ENCODE results near the gene MANSC4. TPM values are rescaled to one million over a fixed set of nuclear protein-coding genes. Genes with fewer than 3 reads are reported as not detected.

Gene MANSC4
- total RNA-seq, 1 donor from 2014 or later = not detected

GRCh38 chr12:27822076-27822712, 42.2 kb upstream of the MANSC4 start:
- H3K27ac ChIP-seq = no peak overlapping the region
- H3K4me3 ChIP-seq = no peak overlapping the region
- H3K4me1 ChIP-seq = no peaks in the 10 kb centered on the region
- H3K9me3 ChIP-seq = no peaks in the 10 kb centered on the region
- H3K27me3 ChIP-seq = no peaks in the 10 kb centered on the region
- TF ChIP-seq POLR2AphosphoS5 (IDR thresholded peaks at IDR 0.05; ENCODE audit: insufficient read depth in 1 of 2, low read depth in 1 of 2) (no peak), POLR2A (IDR thresholded peaks at IDR 0.05) (no peak), CTCF (IDR thresholded peaks at IDR 0.05) (no peak)
- H3K36me3 ChIP-seq = no peaks in the 10 kb centered on the region
- intact Hi-C loops (cut with DNase I) = loop anchor here (10.0 kb wide), 1 partner anchor 87 kb away; no protein-coding TSS in a partner anchor
- DNase-seq (ENCODE audit: extremely low spot score in 2 of 2) = no peak

DNA sequence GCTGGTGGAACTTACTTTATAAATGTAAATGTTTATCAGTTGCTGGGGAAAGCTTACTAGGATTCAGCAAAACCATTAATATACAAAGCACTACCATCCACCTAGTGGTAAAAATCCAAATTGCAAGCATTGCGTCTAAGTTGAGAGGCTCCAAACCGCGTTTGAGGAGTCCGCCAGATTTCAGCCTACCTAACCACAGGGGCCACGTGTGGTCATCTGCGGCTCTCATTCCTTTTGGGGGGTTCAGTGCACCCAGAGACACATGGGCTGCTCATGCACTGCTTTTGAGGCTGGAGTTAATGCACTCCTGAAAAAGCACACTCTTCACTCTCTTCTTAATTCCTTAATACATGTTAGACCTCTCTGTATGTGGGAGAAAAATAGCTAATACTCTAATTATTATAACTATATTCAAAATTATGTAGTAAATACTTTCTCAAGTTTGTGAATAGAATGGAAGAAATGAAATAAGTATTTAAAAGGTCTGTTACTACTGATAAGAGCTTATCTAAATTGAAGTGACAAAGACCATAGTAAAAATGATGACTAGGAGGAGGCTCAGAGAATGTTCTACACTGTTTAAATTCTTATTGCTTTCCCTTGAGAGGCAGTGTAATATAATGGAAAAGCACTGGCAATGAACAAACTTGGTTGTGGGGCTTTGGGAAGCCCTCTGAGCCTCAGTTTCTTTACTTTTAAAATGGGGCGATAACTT, 41.4 kb upstream of the MANSC4 start:
- no peak overlapping the region for H3K27ac ChIP-seq
- intact Hi-C loops (cut with DNase I) = loop anchor here (10.0 kb wide), 1 partner anchor 87 kb away; no protein-coding TSS in a partner anchor
- no peaks in the 10 kb centered on the region for H3K4me1 ChIP-seq
- no peaks in the 10 kb centered on the region for H3K27me3 ChIP-seq
- H3K4me3 ChIP-seq = no peak overlapping the region
- TF ChIP-seq POLR2A (IDR thresholded peaks at IDR 0.05) (no peak), POLR2AphosphoS5 (IDR thresholded peaks at IDR 0.05; ENCODE audit: insufficient read depth in 1 of 2, low read depth in 1 of 2) (peak in 1 of 2 donors; percentile 15), CTCF (IDR thresholded peaks at IDR 0.05) (peak; percentile 61 to 83 (median 75))
- H3K36me3 ChIP-seq = no peaks in the 10 kb centered on the region
- no peak for DNase-seq (ENCODE audit: extremely low spot score in 2 of 2)
- H3K9me3 ChIP-seq = no peaks in the 10 kb centered on the region

GRCh38 chr12:27820564-27820963, 40.5 kb upstream of the MANSC4 start:
- Histone ChIP-seq H3K36me3 (no peaks in the 10 kb centered on the region), H3K4me1 (no peaks in the 10 kb centered on the region), H3K4me3 (no peak overlapping the region), H3K9me3 (no peaks in the 10 kb centered on the region), H3K27ac (no peak overlapping the region), H3K27me3 (no peaks in the 10 kb centered on the region)
- TF ChIP-seq POLR2A (IDR thresholded peaks at IDR 0.05) = no peak
- no peak for TF ChIP-seq POLR2AphosphoS5 (IDR thresholded peaks at IDR 0.05; ENCODE audit: insufficient read depth in 1 of 2, low read depth in 1 of 2)
- TF ChIP-seq CTCF (IDR thresholded peaks at IDR 0.05) = no peak
- DNase-seq (ENCODE audit: extremely low spot score in 2 of 2) = no peak
- intact Hi-C loops (cut with DNase I) = loop anchor here (10.0 kb wide), 1 partner anchor 86 kb away; no protein-coding TSS in a partner anchor

GRCh38 chr12:27818401-27818918, 38.4 kb upstream of the MANSC4 start:
- Histone ChIP-seq H3K27ac (no peak overlapping the region), H3K9me3 (no peaks in the 10 kb centered on the region), H3K36me3 (no peaks in the 10 kb centered on the region), H3K4me1 (no peaks in the 10 kb centered on the region), H3K4me3 (no peak overlapping the region), H3K27me3 (no peaks in the 10 kb centered on the region)
- intact Hi-C loops (cut with DNase I) = no loop called here
- no peak for DNase-seq (ENCODE audit: extremely low spot score in 2 of 2)
- TF ChIP-seq POLR2A (IDR thresholded peaks at IDR 0.05) (no peak), CTCF (IDR thresholded peaks at IDR 0.05) (no peak), POLR2AphosphoS5 (IDR thresholded peaks at IDR 0.05; ENCODE audit: insufficient read depth in 1 of 2, low read depth in 1 of 2) (no peak)
